HG03442 (cell line): ENCODE measurements around the gene LAMC3.
"Not testable (repeated sequence)": the region's sequence is repeated elsewhere in the genome, so short reads cannot be mapped to it uniquely, and the experiment has no call there.

ENCODE experiments used
- ATAC-seq: cut with Tn5 transposase; IDR thresholded peaks from one replicate; pipeline ENCODE4 v1.9.1; 2021; ENCODE audit warnings: mild to moderate bottlenecking, moderate library complexity; ENCODE audit not compliant: unreplicated experiment

LAMC3 gene

GRCh38 chr9:131028221-131028884 is 19.4 kb downstream of the LAMC3 start:
- no peak for ATAC-seq

GRCh38 chr9:131028931-131029573 is 20.1 kb downstream of the LAMC3 start:
- no peak for ATAC-seq

- ATAC-seq, result no peak
Measured at GRCh38 chr9:131029574-131029952, 20.6 kb downstream of the LAMC3 start.

GRCh38 chr9:131030239-131031004 is 21.4 kb downstream of the LAMC3 start:
- no peak for ATAC-seq

- ATAC-seq, result no peak
Measured at GRCh38 chr9:131031005-131031641, 22.1 kb downstream of the LAMC3 start.

- ATAC-seq, result no peak
Measured at GRCh38 chr9:131031642-131032005, 22.6 kb downstream of the LAMC3 start.

GRCh38 chr9:131032384-131032783 is 23.4 kb downstream of the LAMC3 start:
- no peak for ATAC-seq

GRCh38 chr9:131033269-131034224 is 24.6 kb downstream of the LAMC3 start:
- no peak for ATAC-seq

- ATAC-seq, result no peak
Measured at GRCh38 chr9:131034268-131034667, 25.3 kb downstream of the LAMC3 start.

GRCh38 chr9:131034749-131035148 is 25.8 kb downstream of the LAMC3 start:
- not testable (repeated sequence) for ATAC-seq

- ATAC-seq, result no peak
Measured at GRCh38 chr9:131035548-131035947, 26.6 kb downstream of the LAMC3 start.

GRCh38 chr9:131036071-131036470 is 27.1 kb downstream of the LAMC3 start:
- ATAC-seq, result no peak

GRCh38 chr9:131036529-131037334 is 27.8 kb downstream of the LAMC3 start:
- no peak for ATAC-seq

GRCh38 chr9:131037335-131038255 is 28.6 kb downstream of the LAMC3 start:
- no peak for ATAC-seq

GRCh38 chr9:131038256-131039128 is 29.5 kb downstream of the LAMC3 start:
- ATAC-seq, result no peak

- ATAC-seq, result no peak
Measured at GRCh38 chr9:131039129-131039954, 30.4 kb downstream of the LAMC3 start.

- ATAC-seq, result no peak
Measured at GRCh38 chr9:131042666-131043065, 33.7 kb downstream of the LAMC3 start.
